Measurements from ENCODE around the gene ACOXL.

The ACOXL gene

GRCh38 chr2:110980339-110981062 lies 248.1 kb downstream of the ACOXL start:
- no peak for DNase-seq

DNA sequence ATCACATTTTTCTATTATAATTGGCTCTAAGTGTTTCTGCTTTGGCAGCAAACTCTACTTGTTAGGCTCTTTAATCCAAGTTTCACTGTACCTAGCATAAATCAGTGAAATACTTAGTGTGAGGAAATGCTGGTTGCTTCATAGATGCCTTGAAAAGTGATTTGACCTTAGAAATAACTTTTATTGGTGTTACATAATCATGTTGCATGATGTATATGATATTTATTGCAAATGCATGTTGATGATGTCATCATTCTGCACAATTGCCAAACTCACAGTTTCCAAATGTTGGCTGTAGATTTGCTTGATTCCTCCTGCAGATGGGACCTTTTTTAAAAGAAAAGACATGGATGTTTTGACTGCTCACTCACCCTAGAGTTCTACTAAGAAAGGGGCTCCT lies 250.8 kb downstream of the ACOXL start:
- DNase-seq = no peak

DNA sequence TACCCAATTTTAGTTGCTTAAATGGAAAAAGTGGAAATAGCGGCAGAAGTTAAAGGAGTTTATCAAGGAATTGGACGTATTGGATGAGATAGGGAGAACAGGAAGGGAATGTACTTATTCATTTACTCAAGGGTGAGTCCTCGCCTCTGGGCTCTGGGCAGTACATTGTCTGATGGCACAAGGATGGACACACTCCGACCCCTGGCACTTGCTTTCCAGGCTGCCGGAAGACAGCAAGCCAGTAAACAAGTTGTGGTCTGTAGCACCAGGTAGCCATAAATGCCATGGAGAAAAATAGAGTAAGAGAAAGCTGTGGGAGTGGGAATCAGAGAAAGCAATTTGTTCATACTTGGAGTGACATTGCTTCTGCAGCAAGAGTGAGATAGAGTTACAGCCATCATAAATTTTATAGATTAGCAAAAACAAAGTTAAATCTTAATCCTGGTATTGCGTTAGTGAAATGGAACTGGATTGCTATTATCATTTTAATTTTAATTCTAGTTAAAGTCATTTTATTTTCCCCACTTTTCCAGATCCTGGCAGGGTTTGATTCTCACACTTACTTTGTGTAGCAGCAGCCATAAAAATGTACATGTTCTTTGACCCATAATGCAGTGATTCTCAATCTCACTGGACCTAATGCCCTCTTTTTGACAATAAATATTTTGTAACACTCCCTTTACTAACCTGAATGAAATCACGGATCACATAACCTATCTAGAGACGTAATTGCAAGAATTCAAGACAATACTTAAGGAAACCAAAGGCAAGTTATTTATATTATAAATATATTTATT lies 252.5 kb downstream of the ACOXL start:
- DNase-seq = no peak

DNA sequence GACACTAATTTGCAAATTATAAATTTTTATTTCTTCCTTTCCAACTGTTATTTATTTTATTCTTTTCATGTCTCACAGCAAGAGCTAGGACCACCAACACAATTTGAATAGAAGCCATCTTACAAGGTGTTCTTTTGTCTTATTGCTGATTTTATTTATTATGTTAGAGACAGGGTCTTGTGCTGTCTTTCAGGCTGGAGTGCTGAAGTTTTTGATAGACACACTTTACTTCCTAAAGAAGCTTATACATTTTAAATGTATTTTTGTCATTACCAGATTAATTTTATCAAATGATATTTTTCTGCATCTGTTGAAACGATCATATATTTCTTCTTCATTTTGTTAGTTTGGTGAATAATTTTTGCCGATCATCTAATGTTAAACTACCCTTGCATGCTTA lies 258.1 kb downstream of the ACOXL start:
- no peak for DNase-seq

DNA sequence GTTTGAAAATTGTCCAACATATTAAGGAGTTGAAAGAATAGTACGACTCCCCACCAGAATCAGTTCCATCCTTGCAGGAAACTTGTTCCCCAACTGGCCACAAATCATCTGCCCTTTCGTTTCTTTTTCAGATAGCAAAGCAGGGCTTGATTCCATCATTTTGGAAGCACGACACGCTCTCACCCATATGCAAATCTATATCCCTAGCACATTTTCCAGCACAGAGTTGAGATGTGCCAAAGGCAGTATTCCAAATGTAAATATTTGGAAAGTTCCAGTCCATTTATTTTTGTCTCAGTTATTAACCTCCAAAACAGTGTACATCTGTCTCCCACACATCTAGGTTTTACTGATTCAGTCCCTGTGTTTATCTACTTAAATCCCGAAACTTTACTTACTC lies 259.5 kb downstream of the ACOXL start:
- no peak for DNase-seq

- no peak for DNase-seq
Measured at GRCh38 chr2:110992886-110993285, 260.5 kb downstream of the ACOXL start.

- no peak for DNase-seq
Measured at GRCh38 chr2:110993557-110994231, 261.3 kb downstream of the ACOXL start.

GRCh38 chr2:110994250-110994961 lies 262.0 kb downstream of the ACOXL start:
- no peak for DNase-seq

DNA sequence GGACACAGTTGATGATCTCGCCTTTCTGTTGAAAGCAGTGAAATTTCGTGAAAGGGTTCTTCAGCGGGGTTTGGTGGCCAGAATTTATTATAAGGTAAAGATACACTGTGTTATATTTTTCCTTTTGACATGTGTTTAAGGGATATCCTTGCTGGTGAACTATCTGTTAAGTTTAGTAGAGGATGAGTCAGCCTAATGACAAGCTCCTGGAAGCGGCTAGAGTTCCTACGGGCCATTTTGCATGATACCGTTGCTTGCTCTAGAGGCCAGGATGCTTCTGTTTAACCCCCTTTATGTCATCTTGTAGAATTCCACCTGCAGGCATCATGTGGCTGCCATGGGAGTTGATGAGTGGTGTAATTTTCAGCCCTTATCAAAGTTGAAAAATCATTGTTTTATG lies 263.5 kb downstream of the ACOXL start:
- DNase-seq = no peak

DNA sequence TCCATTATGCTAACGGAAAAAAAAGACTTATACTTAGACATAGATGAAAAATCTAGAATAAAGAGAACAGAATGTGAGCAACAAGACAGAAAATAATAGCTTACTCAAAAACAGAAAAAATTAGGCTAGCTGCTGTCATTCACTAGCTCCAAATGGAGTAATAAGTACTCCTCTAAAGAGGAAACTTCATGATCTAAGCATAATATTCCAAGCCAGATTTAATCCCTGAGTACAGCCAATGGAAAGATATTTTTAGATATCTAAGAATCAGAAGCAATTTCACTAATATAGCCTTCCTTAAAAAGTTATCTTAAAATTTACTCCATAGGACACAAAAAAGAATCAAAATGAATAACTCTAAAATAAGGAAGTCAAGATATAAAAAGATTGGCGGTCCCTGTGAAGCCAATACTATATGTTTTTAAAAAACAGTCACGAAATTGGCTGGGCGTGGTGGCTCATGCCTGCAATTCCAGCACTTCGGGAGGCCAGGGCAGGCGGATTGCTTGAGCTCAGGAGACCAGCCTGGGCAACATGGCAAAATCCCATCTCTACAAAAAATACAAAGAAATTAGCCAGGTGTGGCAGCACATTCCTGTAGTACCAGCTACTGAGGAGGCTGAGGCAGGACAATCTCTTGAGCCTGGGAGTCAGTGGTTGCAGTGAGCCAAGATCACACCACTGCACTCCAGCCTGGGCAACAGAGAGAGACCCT lies 265.1 kb downstream of the ACOXL start:
- DNase-seq = no peak

- DNase-seq = no peak
Measured at GRCh38 chr2:110998311-110998710, 265.9 kb downstream of the ACOXL start.

DNA sequence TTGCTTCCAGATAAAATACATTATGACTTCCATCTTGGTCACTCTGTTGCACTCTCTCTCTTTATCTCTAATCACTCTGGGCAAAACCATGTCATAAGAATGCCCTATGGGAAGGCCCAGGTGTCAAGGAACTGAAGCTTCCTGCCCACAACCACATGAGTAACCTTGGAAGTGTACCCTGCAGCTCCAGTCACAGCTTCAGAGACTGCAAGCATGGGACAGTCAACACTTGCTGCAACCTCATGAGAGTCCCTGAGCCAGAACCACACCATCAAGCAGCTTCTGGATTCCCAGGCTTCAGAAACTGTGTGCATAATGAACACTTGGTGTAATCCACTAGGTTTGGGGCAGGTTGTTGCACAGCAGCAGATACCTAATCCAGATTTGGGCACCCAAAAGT lies 267.3 kb downstream of the ACOXL start:
- no peak for DNase-seq

DNA sequence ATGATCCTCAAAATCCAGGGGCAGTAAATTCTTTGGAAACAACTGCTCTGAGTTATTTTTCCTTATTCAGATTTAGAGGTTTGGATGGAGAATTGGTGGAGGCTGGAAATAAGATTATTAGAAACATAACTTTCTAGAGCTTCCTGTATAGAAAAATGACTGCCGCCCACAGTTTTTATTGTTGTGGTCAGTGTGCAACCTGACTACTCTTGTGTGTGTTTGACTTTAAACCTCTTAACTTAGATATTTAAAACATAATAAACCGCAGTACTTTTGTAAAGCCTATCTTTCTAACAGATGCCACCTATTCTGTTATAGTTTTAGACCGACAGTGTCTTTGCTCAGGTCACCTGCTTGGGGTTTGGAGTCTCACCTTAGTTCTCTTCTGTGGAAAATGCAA lies 272.9 kb downstream of the ACOXL start:
- DNase-seq = no peak

DNA sequence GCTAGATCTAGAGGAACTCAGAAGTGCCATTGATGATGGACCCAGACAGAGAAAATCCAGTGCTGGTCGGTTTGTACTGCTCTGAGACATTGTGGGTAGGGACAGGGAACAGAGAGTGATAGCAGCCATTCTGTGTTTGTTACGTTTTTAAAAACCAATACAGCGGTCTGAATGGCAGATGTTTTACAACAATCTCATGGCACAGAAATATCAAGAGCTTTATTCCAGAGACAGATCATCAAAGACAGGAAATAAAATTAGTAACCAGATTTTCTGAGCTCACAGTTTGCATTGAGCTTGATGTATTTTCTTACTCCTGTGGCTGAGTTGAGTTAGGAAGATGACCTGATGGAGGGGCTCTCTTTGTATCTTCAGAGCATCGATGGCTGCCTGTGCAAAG lies 273.4 kb downstream of the ACOXL start:
- DNase-seq = no peak

GRCh38 chr2:111007757-111008688 lies 275.6 kb downstream of the ACOXL start:
- no peak for DNase-seq

DNA sequence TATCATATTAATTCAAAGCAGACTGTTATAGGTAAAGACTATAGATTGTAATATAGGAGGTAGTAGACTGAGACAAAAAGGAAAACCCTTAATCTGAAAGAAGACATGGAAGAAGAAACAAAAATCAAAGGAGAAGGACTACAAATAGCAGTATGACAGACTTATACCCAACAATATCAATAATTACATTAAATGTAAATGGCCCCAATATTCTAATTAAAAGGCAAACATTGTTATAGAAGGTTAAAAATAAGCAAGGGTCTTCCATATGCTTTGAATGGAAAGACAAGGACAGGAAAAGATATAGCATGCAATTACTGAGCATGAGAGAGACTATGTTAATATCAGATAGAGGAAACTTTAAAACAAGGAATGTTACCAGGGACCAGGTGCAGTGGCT lies 278.8 kb downstream of the ACOXL start:
- no peak for DNase-seq

DNA sequence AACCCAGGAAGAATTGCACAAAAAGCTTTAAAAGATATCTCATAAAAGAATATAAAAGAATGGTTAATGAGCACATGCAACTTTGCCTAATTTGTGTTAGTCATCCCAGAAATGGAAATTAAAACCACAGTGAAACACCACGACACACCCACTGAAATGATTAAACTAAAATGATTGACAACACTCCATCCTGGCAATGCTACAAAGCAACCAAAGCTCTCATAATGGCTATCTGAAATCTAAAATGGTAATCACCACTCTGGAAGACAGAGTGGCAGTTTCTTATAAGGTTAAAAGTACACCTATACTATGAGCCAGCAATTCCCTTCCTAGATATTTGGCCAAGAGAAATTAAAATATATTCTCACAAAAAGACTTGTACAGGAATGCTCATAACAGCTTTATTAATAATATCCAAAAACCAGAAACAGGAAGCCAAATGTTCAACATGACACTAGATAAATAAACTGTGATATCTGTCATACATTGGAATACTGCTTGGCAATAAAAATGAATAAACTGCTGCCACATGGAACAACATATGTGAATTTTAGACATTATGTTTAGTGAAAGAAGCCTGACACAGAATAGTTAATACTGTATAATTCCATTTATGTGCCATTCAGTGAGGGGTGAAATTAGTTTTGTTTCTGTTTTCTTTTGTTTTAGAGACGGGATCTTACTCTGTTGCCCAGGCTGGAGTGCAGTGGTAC lies 283.1 kb downstream of the ACOXL start:
- no peak for DNase-seq

DNA sequence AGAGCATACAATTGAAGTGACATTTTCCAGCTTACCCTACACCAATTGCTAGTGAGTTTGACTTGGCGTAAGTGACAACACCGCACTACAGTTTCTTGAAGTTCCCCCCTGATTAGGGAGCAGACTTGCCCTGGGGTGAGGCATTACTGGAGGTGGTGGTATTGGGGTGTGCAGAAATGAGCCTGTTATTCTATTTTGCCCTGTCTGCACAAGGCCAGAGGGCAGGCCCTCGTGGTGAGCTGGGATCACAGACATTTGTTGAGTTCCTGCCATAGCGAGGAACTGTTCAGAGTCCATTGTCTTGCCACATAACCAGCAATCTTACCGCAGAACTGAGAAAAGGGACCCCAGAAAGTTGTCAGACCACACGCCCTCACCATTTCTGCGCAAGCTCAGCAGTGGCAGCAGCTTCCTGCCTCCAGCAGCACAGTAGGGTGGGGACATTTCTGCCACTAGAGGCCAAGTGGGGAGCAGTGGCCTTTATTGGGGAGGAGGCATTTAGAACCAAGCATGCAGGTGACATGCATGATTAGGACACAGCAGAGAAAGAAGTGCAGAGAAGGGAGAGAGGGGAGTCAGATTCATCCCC lies 284.8 kb downstream of the ACOXL start:
- no peak for DNase-seq

DNA sequence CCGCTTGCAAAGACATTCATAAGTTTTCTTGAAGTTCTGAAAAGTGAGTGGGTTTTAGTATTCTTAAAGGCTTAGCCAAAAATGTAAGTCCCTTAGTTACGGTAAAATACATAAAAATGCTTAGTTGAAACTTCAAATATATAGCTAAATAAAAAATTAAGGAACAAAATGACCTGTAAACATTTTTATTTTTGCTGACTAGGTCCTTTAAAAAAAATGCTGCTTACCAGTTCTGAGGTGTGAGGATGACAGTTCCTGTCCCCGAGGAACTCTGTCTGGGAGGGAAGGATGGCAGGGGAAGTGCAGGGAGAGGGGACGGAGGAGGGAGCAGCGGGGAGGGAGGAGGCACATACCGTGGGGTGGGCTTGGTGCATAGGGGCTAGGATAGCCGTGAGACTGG lies 285.5 kb downstream of the ACOXL start:
- DNase-seq = no peak

DNA sequence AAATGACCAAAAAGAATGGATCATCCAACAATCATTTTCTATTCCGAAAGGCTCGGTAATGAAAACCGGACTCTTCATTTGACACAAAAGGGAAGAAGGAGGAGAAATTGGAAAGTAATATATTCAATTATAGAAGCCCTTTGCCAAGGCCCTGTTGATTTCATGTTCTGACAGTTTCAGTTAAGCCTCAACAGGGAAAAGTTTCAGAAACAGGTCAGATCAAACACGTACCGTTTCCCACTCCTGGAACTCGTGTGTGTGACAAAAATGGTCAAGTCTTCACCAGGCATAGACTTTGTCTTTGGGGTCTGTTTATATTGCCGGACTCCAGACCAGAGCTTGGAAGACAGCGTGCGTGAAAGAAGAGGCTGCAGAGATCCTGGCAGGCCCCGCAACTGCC lies 287.0 kb downstream of the ACOXL start:
- DNase-seq = no peak

Measured in OCI-M1 (cell line).